Gastroesophageal sphincter (tissue), 4 donors: ENCODE results near the gene ANK3. TPM values are rescaled to one million over a fixed set of nuclear protein-coding genes. Genes with fewer than 3 reads are reported as not detected.

Experiments used
- ATAC-seq: fragments of 150-250 bp; one replicate; pipeline ENCODE4 v1.9.1; 2016; ENCODE audit warnings: mild to moderate bottlenecking, moderate library complexity
- H3K27ac ChIP-seq, 4 donors: fragments of 200-600 bp; sonication (generic) in 3 of 4; 1 replicate in 3 of 4; 2 replicates in 1 of 4; pipeline ENCODE4 v1.5.1; 2016 to 2019
- H3K27me3 ChIP-seq: fragments of 200-600 bp; sonication (generic); one replicate; pipeline ENCODE4 v1.5.1; 2019
- H3K36me3 ChIP-seq, 2 donors: fragments of 200-600 bp; sonication (generic); one replicate each; pipeline ENCODE4 v1.5.1; 2019; ENCODE audit warnings: control low read depth in 1 of 2
- H3K4me1 ChIP-seq, 3 donors: fragments of 200-600 bp; sonication (generic); 1 replicate in 2 of 3; 2 replicates in 1 of 3; pipeline ENCODE4 v1.5.1; 2016 to 2019; ENCODE audit warnings: control low read depth in 2 of 3
- H3K4me3 ChIP-seq, 2 donors: fragments of 200-600 bp; sonication (generic); one replicate each; pipeline ENCODE4 v1.5.1; 2019; ENCODE audit warnings: mild to moderate bottlenecking in 1 of 2, moderate library complexity in 1 of 2
- H3K9me3 ChIP-seq, 3 donors: fragments of 200-600 bp; sonication (generic); one replicate each; pipeline ENCODE4 v1.5.1; 2017 to 2019; ENCODE audit warnings: control low read depth in 2 of 3
- EP300 ChIP-seq: sonication (generic); formaldehyde crosslinking; IDR thresholded peaks from one replicate; pipeline ENCODE4 v1.6.1; 2017; ENCODE audit warnings: antibody characterized with exemption, mild to moderate bottlenecking
- POLR2A ChIP-seq, 2 donors: fragments of 450-650 bp; IDR thresholded peaks; one replicate each; pipeline ENCODE4 v1.6.1; 2017; ENCODE audit warnings: antibody characterized with exemption in 2 of 2, mild to moderate bottlenecking in 2 of 2, moderate library complexity in 1 of 2
- POLR2AphosphoS5 ChIP-seq: sonication (generic); formaldehyde crosslinking; IDR thresholded peaks from one replicate; pipeline ENCODE4 v1.6.1; 2017; ENCODE audit warnings: antibody characterized with exemption
- WGBS, 2 donors: methylation state at CpG; one replicate each; pipeline ENCODE4 v1.1.5; 2018; ENCODE audit warnings: low coverage in 1 of 2; 5-methylcytosine and 5-hydroxymethylcytosine counted together
- total RNA-seq, 4 donors: library from RNA; depleted of rRNA; stranded (reverse); fragments of >200 nt; gene quantifications; one replicate each; pipeline ENCODE4 v1.1.0, GENCODE V29; 2016
- TF ChIP-seq, protein P1 (sequence below), 4 experiments: fragments of 200-600 bp in 2 of 4; fragments of 450-650 bp in 2 of 4; sonication (generic) in 1 of 4; IDR thresholded peaks; one replicate each; pipeline ENCODE4 v1.5.1; 2017 to 2019; ENCODE audit warnings: antibody characterized with exemption in 4 of 4, mild to moderate bottlenecking in 2 of 4, moderate library complexity in 2 of 4

Gene ANK3
- total RNA-seq, 4 donors from 2014 or later: 21.1 to 61.5 (median 38.9) TPM

DNA sequence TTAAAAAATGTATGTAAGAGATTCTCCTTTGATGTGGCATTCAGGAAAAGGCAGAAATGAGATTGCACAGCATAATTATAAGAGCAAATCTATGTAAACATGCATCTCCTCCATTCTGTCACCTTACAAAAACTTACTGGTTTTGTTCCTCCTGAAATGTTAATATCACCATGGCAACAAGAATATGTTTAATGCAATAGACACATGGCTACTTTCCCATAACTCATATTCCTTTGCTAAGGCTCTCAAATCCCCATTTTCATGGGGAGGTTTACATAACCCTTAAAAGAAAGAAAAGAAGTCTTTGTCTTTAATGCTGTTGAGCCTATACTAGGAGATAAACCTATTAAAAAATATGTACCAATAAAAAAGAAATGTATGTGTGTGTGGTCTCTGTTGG is 136.2 kb downstream of the ANK3 start:
- Histone ChIP-seq H3K9me3 (no peaks in the 10 kb centered on the region), H3K27me3 (no peaks in the 10 kb centered on the region), H3K27ac (no peak overlapping the region), H3K4me1 (peaks cover 0 to 18% (median 0%) of the 10 kb centered on the region in 3 donors), H3K4me3 (no peak overlapping the region), H3K36me3 (no peaks in the 10 kb centered on the region)
- TF ChIP-seq, protein P1, sequence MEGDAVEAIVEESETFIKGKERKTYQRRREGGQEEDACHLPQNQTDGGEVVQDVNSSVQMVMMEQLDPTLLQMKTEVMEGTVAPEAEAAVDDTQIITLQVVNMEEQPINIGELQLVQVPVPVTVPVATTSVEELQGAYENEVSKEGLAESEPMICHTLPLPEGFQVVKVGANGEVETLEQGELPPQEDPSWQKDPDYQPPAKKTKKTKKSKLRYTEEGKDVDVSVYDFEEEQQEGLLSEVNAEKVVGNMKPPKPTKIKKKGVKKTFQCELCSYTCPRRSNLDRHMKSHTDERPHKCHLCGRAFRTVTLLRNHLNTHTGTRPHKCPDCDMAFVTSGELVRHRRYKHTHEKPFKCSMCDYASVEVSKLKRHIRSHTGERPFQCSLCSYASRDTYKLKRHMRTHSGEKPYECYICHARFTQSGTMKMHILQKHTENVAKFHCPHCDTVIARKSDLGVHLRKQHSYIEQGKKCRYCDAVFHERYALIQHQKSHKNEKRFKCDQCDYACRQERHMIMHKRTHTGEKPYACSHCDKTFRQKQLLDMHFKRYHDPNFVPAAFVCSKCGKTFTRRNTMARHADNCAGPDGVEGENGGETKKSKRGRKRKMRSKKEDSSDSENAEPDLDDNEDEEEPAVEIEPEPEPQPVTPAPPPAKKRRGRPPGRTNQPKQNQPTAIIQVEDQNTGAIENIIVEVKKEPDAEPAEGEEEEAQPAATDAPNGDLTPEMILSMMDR (IDR thresholded peaks at IDR 0.05): no peak
- no peak for TF ChIP-seq EP300
- no peak for TF ChIP-seq POLR2A (IDR thresholded peaks at IDR 0.05)
- no peak for TF ChIP-seq POLR2AphosphoS5
- ATAC-seq: no peak

GRCh38 chr10:60252688-60253087 is 137.0 kb downstream of the ANK3 start:
- no peak for TF ChIP-seq EP300
- TF ChIP-seq POLR2AphosphoS5: no peak
- TF ChIP-seq POLR2A (IDR thresholded peaks at IDR 0.05): no peak
- TF ChIP-seq, protein P1 (IDR thresholded peaks at IDR 0.05): no peak
- WGBS, 2 donors: 74% methylated on average over 4 of the region's 4 CpGs; no CpG with 5 or more reads in 1 of the 2 donors
- Histone ChIP-seq H3K27me3 (no peaks in the 10 kb centered on the region), H3K36me3 (no peaks in the 10 kb centered on the region), H3K4me1 (peaks cover 0 to 11% (median 0%) of the 10 kb centered on the region in 3 donors), H3K4me3 (no peak overlapping the region), H3K9me3 (no peaks in the 10 kb centered on the region), H3K27ac (no peak overlapping the region)
- no peak for ATAC-seq

DNA sequence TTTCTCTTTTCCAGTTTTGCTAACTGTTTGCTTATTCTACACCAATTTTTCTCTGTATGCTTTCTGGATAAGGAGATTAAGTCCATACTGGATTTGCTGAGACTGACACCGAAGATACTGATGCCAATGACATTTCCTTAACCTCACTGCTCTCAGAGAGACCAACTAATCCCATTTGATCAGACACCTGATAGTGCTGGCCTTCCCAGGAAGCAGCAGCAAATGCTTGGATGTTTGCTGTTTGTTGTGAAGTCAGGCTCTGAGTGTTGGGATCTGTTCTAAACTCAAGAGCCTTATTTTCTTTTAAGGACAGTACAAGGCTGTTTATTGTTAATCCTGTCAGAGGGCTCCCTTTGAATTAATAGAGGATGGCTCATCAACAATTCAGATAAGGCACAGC is 143.3 kb downstream of the ANK3 start:
- Histone ChIP-seq H3K4me3 (no peak overlapping the region), H3K4me1 (no peaks in the 10 kb centered on the region), H3K27ac (no peak overlapping the region), H3K36me3 (no peaks in the 10 kb centered on the region), H3K27me3 (no peaks in the 10 kb centered on the region), H3K9me3 (no peaks in the 10 kb centered on the region)
- no peak for ATAC-seq
- WGBS, 2 donors: 67 to 100% methylated on average over 1 of the region's 1 CpG
- TF ChIP-seq POLR2A (IDR thresholded peaks at IDR 0.05) (no peak), EP300 (no peak), POLR2AphosphoS5 (no peak)
- TF ChIP-seq, protein P1 (IDR thresholded peaks at IDR 0.05): no peak

GRCh38 chr10:60239228-60239627 is 150.4 kb downstream of the ANK3 start:
- WGBS, 2 donors: 60 to 75% methylated on average over 1 of the region's 1 CpG
- H3K9me3 ChIP-seq: no peaks in the 10 kb centered on the region
- H3K4me1 ChIP-seq: peaks cover 0 to 36% (median 0%) of the 10 kb centered on the region in 3 donors
- H3K4me3 ChIP-seq: no peak overlapping the region
- H3K27me3 ChIP-seq: no peaks in the 10 kb centered on the region
- no peaks in the 10 kb centered on the region for H3K36me3 ChIP-seq
- TF ChIP-seq, protein P1 (IDR thresholded peaks at IDR 0.05): no peak
- no peak for TF ChIP-seq EP300
- no peak overlapping the region for H3K27ac ChIP-seq
- ATAC-seq: no peak

DNA sequence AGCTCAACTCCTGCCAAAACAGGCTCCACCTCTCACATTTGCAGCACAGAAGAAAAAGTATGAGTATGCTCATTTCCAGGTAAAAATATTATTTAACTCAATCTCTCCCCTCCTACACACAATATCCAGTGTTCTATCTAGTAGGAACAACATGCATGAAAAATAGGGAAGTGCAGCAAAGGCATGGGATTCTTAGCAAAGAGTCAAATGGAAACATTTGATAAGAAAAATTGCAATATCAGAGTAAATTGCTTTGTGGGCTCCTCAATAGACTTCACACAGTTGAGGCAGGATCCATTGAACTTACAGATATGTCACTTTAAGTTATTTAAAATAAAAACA is 150.9 kb downstream of the ANK3 start:
- Histone ChIP-seq H3K4me1 (peaks cover 0 to 36% (median 0%) of the 10 kb centered on the region in 3 donors), H3K27me3 (no peaks in the 10 kb centered on the region), H3K27ac (no peak overlapping the region), H3K4me3 (no peak overlapping the region), H3K9me3 (no peaks in the 10 kb centered on the region), H3K36me3 (no peaks in the 10 kb centered on the region)
- ATAC-seq: no peak
- no peak for TF ChIP-seq POLR2AphosphoS5
- no peak for TF ChIP-seq POLR2A (IDR thresholded peaks at IDR 0.05)
